ENCODE results near the gene TRIO.

Gene TRIO

GRCh38 chr5:14237317-14238086, 94.4 kb downstream of the TRIO start:
- no peak for DNase-seq (ENCODE audit: extremely low spot score)
- CTCF ChIA-PET = interaction anchor here (0.9 kb wide), 1 partner anchor 32 kb away, joined by 3 read pairs; no protein-coding TSS in a partner anchor
- no peak for TF ChIP-seq CTCF (IDR thresholded peaks at IDR 0.05; ENCODE audit: control extremely low read depth, extremely low read depth, low read depth, missing control alignments)
- POLR2A ChIA-PET = no interaction called here

GRCh38 chr5:14238272-14238671, 95.1 kb downstream of the TRIO start:
- no peak for TF ChIP-seq CTCF (IDR thresholded peaks at IDR 0.05; ENCODE audit: control extremely low read depth, extremely low read depth, low read depth, missing control alignments)
- DNase-seq (ENCODE audit: extremely low spot score) = no peak
- ChIA-PET POLR2A (no interaction called here), CTCF (interaction anchor here (0.9 kb wide), 1 partner anchor 32 kb away, joined by 3 read pairs; no protein-coding TSS in a partner anchor)

DNA sequence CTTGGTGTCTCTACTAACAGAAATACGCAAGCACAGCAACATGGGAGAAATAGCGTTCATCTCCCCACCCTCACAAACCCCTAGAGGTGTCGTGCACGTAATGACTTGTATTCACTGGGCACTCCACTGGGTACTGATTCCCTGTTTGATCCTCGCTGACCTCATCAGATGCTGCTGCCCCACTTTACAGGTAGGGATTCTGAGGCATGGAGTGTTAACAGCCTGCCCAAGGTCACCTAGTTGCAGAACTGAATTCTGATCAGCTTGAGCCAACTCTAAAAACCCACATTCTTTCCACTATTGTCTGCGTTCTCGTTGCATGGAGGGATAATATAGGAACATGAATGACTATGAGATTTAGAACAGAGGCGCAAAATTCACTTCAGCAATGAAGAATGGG, 96.3 kb downstream of the TRIO start:
- ChIA-PET POLR2A (no interaction called here), CTCF (no interaction called here)
- no peak for TF ChIP-seq CTCF (IDR thresholded peaks at IDR 0.05; ENCODE audit: control extremely low read depth, extremely low read depth, low read depth, missing control alignments)
- DNase-seq (ENCODE audit: extremely low spot score) = no peak

DNA sequence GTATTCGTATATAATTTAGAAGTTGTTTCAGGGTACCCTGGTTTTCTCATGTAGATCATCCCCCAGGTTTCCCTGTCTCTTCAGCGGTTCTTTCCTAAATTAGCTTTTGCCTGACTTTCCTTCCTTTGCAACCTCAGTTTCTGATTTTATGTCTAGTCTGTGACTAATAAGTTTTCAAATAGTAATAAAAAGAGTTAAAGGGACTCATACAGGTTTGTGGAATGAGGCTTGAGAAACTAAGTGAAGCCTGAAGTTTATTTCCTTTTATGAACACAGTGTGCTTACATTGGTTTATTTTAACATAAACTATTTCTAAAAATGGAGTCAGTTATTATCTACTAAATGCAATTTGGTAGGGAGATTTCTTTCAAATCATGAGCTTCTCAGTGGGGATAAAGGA, 96.8 kb downstream of the TRIO start:
- ChIA-PET CTCF (no interaction called here), POLR2A (no interaction called here)
- no peak for DNase-seq (ENCODE audit: extremely low spot score)
- no peak for TF ChIP-seq CTCF (IDR thresholded peaks at IDR 0.05; ENCODE audit: control extremely low read depth, extremely low read depth, low read depth, missing control alignments)

- ChIA-PET POLR2A (no interaction called here), CTCF (interaction anchor here (1.5 kb wide), 1 partner anchor 37 kb away, joined by 3 read pairs; no protein-coding TSS in a partner anchor)
- no peak for TF ChIP-seq CTCF (IDR thresholded peaks at IDR 0.05; ENCODE audit: control extremely low read depth, extremely low read depth, low read depth, missing control alignments)
- DNase-seq (ENCODE audit: extremely low spot score) = no peak
These were observed 97.2 kb downstream of the TRIO start for GRCh38 chr5:14240359-14240758.

DNA sequence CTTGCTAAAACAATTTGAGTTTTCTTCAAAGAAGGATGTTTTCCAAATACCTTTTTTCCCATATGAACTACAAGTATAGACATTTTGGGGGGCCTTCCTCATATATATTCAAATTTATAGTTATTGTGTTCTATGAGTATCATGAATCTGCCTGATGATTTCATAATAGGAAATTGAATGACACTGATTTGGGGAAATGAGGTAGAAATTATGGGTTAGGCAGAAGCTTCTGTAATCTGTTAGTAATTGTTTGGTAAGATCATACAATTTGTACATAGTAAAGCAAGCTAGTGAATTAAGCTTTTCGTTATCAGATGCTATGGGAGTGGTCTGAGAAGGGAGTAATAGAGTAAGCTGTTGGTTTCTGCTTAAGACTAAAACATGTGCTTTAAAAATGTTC, 98.0 kb downstream of the TRIO start:
- POLR2A ChIA-PET = no interaction called here
- TF ChIP-seq CTCF (IDR thresholded peaks at IDR 0.05; ENCODE audit: control extremely low read depth, extremely low read depth, low read depth, missing control alignments) = no peak
- DNase-seq (ENCODE audit: extremely low spot score) = no peak
- CTCF ChIA-PET = interaction anchor here (1.4 to 1.5 kb wide), 3 partner anchors 9 to 36 kb away, joined by 3 to 9 read pairs (median 3); no protein-coding TSS in a partner anchor
